Measurements from ENCODE around the gene MYO7B. TPM values are rescaled to one million over a fixed set of nuclear protein-coding genes. Genes with fewer than 3 reads are reported as not detected.

MYO7B gene
- total and polyA plus RNA-seq, 8 donors = under 0.01 to 155 (median 0.48) TPM; not detected in 2

DNA sequence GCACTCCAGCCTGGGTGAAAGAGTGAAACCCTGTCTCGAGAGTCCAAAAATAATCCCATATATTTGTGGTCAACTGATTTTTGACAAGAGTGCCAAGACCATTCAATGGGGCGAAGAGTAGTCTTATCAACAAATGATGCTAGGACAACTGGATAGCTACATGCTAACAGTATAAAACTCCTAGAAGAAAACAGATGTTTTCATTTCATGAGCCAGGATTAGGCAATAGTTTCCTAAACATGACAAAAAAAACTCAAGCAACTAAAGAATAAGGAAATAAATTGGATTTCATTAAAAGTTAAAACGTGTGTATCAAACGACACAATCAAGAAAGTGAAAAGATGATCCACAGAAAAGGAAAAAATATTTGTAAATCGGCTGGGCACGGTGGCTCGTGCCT lies 133.6 kb downstream of the MYO7B start:
- H3K27ac ChIP-seq = peak overlapping the region in 3 of 5 donors; percentile 20 to 94 (median 28)
- peaks cover 4 to 62% (median 29%) of the 10 kb centered on the region in 4 donors for H3K4me1 ChIP-seq
- H3K4me3 ChIP-seq = no peak overlapping the region
- 70 to 85% (median 79%) methylated on average over 7 of the region's 7 CpGs for WGBS, 5 donors
- DNase-seq = no peak
- H3K36me3 ChIP-seq = no peaks in the 10 kb centered on the region
- TF ChIP-seq POLR2A (IDR thresholded peaks at IDR 0.05) (no peak), EP300 (IDR thresholded peaks at IDR 0.05) (no peak), POLR2AphosphoS5 (IDR thresholded peaks at IDR 0.05) (no peak)
- TF ChIP-seq, protein P1, sequence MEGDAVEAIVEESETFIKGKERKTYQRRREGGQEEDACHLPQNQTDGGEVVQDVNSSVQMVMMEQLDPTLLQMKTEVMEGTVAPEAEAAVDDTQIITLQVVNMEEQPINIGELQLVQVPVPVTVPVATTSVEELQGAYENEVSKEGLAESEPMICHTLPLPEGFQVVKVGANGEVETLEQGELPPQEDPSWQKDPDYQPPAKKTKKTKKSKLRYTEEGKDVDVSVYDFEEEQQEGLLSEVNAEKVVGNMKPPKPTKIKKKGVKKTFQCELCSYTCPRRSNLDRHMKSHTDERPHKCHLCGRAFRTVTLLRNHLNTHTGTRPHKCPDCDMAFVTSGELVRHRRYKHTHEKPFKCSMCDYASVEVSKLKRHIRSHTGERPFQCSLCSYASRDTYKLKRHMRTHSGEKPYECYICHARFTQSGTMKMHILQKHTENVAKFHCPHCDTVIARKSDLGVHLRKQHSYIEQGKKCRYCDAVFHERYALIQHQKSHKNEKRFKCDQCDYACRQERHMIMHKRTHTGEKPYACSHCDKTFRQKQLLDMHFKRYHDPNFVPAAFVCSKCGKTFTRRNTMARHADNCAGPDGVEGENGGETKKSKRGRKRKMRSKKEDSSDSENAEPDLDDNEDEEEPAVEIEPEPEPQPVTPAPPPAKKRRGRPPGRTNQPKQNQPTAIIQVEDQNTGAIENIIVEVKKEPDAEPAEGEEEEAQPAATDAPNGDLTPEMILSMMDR (IDR thresholded peaks at IDR 0.05) = no peak
- intact Hi-C loops (cut with DNase I; ENCODE audit: low total_unique reads) = no loop called here
- H3K27me3 ChIP-seq = peaks cover 0 to 45% (median 10%) of the 10 kb centered on the region in 3 donors
- no peaks in the 10 kb centered on the region for H3K9me3 ChIP-seq

DNA sequence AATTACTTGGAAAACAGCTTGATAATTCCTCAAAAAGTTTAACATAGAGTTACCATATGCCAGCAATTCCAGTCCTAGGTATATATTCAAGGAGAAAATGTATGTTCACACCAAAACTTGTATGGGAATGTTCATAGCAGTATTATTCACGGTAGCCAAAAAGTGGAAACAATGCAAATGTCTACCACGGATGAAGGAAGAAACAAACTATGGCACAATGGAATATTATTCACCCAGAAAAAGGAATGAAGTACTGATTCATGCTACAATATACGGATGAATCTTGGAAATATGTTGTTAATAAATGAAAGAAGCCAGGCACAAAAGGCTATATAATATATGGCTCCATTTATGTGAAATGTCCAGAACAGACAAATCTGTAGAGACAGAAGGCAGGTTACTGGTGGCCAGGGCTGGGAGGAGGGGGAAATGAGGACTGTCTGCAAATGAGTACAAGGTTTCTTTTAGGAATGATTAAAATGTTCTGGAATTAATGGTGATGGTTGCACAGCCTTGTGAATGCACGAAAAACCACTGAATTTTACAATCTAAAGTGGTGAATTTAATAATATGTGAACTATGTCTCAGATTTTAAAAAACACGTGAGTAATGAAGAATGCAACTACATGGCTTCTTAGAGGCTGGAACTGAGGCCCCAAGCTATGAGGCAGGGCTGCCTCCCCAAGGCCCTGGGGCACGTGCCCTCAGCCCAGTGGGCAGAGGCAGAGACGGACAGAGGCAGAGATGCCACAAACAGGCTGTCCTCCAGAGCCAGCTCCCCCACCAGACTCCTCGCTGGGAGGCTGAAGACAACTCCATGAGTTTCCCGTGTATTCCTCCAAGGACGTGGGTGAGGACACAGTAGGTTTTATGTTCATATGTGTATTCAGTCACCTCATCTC lies 134.8 kb downstream of the MYO7B start:
- Histone ChIP-seq H3K9me3 (no peaks in the 10 kb centered on the region), H3K4me1 (peaks cover 2 to 62% (median 32%) of the 10 kb centered on the region in 4 donors), H3K36me3 (no peaks in the 10 kb centered on the region), H3K27ac (peak overlapping the region in 3 of 5 donors; percentile 6 to 94 (median 88)), H3K4me3 (no peak overlapping the region), H3K27me3 (peaks cover 0 to 45% (median 16%) of the 10 kb centered on the region in 3 donors)
- WGBS, 5 donors = 64 to 81% (median 79%) methylated on average over 10 of the region's 10 CpGs
- intact Hi-C loops (cut with DNase I; ENCODE audit: low total_unique reads) = no loop called here
- DNase-seq = peak in 1 of 2 donors; percentile 2
- TF ChIP-seq POLR2A (IDR thresholded peaks at IDR 0.05) = no peak
- TF ChIP-seq, protein P1 (IDR thresholded peaks at IDR 0.05) = no peak
- no peak for TF ChIP-seq POLR2AphosphoS5 (IDR thresholded peaks at IDR 0.05)

DNA sequence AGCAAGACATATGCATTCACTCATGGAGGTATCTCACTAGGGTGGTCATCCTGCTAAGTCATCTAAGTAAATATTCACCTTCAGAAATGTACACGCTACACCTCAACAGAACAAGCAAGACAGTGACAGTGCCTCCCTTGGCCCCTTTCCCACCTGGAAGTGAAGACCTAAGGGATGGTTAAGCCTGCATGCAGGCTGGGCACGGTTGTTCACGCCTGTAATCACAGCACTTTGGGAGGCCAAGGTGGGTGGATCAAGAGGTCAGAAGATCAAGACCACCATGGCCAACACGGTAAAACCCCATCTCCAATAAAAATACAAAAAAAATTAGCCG lies 135.4 kb downstream of the MYO7B start:
- Histone ChIP-seq H3K4me3 (peak overlapping the region in 2 of 4 donors; percentile 78 to 82), H3K9me3 (no peaks in the 10 kb centered on the region), H3K27ac (peak overlapping the region in 3 of 5 donors; percentile 6 to 94 (median 88)), H3K27me3 (peaks cover 0 to 46% (median 23%) of the 10 kb centered on the region in 3 donors), H3K36me3 (no peaks in the 10 kb centered on the region), H3K4me1 (peaks cover 6 to 62% (median 35%) of the 10 kb centered on the region in 4 donors)
- 67 to 87% (median 79%) methylated on average over 5 of the region's 5 CpGs for WGBS, 5 donors
- TF ChIP-seq POLR2A (IDR thresholded peaks at IDR 0.05) = no peak
- TF ChIP-seq EP300 (IDR thresholded peaks at IDR 0.05) = no peak
- intact Hi-C loops (cut with DNase I; ENCODE audit: low total_unique reads) = no loop called here
- DNase-seq = peak in 1 of 2 donors; percentile 2

DNA sequence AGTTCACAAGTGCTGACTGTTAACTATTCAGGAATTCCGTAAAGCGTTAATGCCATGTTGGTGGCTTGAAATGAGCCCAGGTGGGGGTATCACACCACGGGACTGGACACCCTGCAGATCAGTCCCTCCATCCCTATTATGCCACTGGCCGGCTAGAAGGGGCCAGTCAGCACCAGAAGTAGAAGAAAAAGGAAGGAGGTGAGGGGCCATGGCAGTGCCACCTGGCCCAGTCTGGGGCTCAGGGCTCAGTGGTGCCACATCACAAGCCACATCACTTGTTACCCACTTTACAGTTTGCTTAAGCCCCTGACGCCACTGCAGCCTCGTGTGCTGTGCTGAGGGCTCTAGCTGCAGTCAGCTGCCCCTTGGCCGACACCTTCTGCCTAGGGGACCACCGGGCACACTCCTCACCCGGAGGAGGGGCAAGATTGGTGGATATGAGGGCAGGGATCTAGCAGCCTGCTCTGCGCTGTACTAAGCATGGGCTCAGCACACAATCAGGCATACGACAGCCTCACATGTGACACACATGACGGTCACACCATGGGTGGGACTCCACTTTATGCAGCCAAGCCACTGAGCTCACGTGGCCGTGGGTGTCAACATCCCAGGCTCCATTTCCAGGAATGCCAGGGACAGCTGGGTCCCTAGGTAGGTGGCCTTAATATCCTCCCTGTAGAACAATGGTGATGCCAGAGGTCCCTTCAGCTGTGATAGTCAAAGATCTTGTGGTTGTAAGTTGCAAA lies 136.2 kb downstream of the MYO7B start:
- Histone ChIP-seq H3K36me3 (no peaks in the 10 kb centered on the region), H3K27me3 (peaks cover 0 to 54% (median 24%) of the 10 kb centered on the region in 3 donors), H3K4me1 (peaks cover 8 to 62% (median 38%) of the 10 kb centered on the region in 4 donors), H3K27ac (peak overlapping the region in 4 of 5 donors; percentile 85 to 94 (median 87)), H3K4me3 (peak overlapping the region; percentile 65 to 82 (median 78)), H3K9me3 (no peaks in the 10 kb centered on the region)
- peak in 1 of 2 donors; percentile 17 for DNase-seq
- 64 to 76% (median 70%) methylated on average over 12 to 14 of the region's 14 CpGs for WGBS, 5 donors
- intact Hi-C loops (cut with DNase I; ENCODE audit: low total_unique reads) = no loop called here
- no peak for TF ChIP-seq EP300 (IDR thresholded peaks at IDR 0.05)
- no peak for TF ChIP-seq POLR2AphosphoS5 (IDR thresholded peaks at IDR 0.05)
- no peak for TF ChIP-seq POLR2A (IDR thresholded peaks at IDR 0.05)
- TF ChIP-seq, protein P1 (IDR thresholded peaks at IDR 0.05) = no peak

Data from stomach (tissue), 9 donors.